ENCODE data around the gene IQGAP1.

DNA sequence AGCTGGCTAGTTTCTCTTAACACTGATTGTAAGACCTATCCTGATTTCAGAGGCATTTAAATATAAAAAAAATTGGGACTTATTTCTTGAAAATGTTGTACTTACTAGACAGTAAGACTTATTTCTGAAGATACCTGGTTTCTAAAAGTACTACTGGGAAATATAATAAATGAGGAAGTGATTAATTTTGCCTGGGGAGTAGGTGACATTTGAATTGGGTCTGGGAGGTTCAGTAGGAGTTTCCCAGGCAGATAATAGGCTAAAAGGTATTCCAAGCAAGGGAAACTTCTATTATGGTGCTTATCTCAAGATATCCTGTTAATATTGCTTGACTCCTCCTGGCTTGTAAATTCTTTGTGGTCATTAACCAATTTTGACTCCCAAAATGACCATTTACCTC lies 6.5 kb upstream of the IQGAP1 start:
- TF ChIP-seq, protein P1, sequence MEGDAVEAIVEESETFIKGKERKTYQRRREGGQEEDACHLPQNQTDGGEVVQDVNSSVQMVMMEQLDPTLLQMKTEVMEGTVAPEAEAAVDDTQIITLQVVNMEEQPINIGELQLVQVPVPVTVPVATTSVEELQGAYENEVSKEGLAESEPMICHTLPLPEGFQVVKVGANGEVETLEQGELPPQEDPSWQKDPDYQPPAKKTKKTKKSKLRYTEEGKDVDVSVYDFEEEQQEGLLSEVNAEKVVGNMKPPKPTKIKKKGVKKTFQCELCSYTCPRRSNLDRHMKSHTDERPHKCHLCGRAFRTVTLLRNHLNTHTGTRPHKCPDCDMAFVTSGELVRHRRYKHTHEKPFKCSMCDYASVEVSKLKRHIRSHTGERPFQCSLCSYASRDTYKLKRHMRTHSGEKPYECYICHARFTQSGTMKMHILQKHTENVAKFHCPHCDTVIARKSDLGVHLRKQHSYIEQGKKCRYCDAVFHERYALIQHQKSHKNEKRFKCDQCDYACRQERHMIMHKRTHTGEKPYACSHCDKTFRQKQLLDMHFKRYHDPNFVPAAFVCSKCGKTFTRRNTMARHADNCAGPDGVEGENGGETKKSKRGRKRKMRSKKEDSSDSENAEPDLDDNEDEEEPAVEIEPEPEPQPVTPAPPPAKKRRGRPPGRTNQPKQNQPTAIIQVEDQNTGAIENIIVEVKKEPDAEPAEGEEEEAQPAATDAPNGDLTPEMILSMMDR (IDR thresholded peaks at IDR 0.05), result no peak
- TF ChIP-seq POLR2AphosphoS5 (IDR thresholded peaks at IDR 0.05) (no peak), POLR2A (IDR thresholded peaks at IDR 0.05) (no peak)
